HG03460 (cell line): ENCODE data around the gene BTBD9.
"Not testable (repeated sequence)": the region's sequence is repeated elsewhere in the genome, so short reads cannot be mapped to it uniquely, and the experiment has no call there.

Source experiments
- ATAC-seq: cut with Tn5 transposase; IDR thresholded peaks from one replicate; pipeline ENCODE4 v1.9.1; 2021; ENCODE audit not compliant: unreplicated experiment

Gene BTBD9

DNA sequence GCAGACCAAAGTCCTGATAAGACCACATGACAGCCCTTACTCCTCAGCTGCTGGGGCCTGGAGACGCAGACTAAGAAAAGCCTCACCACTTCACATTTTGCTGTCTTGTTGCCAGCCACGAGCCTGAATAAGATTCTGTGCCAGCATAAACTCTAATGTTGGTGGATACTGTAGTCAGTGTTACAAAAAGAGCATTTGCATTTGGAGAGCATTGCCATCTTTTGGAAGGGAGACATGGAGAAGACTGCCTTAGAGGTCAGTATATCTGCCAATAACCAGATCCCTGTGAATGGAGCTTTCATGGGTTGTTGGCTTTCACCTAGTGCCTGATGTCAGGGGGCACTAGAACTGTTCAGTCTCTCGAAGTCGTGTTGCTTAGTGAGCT, 505.0 kb downstream of the BTBD9 start:
- ATAC-seq: no peak

DNA sequence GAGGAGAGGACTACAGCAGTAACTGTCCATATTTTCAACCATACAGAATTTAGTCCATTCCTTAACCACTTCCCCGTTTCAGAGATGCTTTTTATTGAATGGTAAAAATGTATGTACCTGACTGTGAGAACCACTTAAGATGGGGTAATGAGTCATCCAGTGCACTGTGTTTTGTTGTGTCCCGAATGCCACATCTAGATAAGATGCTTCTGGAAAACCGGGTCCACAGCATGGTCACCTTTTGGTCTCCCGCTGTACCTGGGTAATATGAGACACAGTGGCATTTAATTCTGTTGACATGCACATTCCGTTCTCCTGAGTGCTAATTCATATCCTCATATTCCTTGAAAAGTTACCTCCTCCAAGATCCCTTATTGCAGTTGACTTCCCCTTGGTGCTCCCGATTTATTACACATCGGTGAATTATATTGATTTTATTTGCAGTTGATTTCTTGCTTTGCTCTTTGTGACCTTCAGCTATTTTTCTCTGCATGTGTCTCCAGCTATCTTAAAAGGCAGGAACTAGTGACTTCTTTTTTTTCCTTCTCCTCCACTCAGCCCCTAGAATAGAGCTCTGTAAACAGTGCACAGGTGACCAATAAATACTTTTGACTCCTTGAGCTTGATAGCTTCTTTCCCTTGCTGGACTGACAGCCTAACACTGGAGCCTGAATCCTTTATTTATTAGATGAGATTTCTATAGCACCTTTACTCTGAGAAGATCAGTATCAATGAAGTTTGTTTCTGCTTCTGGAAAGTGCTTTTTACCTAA, 505.6 kb downstream of the BTBD9 start:
- no peak for ATAC-seq

DNA sequence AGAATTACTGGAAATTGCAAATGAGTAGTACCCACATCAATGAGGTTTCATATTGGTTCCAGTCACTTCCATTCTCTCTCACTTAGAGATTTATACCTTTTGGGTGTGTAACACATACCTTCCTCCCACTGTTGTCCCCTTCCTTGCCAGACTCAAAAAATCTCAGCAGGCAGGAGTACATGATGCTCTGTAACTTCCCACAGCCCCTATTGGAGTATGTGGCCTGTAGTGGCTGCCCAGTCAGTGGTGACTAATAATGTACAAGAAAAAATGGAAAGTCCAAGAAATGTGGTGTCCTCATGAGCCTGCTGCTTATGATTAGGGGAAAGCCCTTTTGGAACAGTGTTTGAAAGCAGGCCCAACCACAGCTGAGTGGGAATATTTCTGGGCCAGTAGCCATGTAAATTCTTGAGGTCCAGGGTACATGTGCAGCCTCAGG, 508.2 kb downstream of the BTBD9 start:
- no peak for ATAC-seq

DNA sequence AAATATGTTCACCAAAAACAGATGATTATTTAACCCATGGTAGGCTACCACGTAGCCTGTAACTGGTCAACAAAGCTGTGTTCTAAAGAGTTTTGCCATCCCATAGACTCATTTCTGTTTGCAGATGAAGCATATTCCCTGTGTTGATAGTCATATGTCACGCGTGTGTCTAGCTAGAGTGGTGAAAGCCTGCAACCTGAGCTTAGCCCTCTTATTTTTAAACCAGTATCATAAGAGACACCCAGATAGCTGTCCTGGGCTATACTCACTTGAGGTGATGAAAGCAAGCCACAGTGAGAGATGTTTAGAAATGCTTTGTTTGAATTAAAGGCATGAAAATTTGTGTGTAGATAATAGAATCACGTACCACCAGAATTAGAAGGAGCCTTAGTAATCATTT, 512.4 kb downstream of the BTBD9 start:
- ATAC-seq: no peak

DNA sequence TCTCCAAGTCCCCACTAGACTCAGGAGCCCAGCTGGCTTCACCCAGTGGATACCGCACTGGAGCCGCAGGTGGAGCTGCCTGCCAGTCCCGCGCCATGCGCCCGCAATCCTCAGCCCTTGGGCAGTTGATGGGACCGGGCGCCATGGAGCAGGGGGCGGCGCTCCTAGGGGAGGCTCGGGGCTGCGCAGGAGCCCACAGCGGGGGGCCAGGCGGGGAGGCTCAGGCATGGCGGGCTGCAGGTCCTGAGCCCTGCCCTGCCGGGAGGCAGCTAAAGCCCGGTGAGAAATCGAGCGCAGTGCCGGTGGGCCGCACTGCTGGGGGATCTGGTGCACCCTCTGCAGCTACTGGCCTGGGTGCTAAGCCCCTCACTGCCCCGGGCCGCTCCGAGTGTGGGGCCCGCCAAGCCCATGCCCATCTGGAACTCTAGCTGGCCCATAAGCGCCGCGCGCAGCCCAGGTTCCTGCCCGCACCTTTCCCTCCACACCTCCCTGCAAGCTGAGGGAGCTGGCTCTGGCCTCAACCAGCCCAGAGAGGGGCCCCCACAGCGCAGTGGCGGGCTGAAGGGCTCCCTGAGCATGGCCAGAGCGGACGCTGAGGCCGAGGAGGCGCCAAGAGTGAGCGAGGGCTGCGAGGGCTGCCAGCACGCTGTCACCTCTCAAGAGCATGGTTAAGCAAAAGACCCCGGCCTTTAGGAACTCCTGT, 515.4 kb downstream of the BTBD9 start:
- ATAC-seq: not testable (repeated sequence)

DNA sequence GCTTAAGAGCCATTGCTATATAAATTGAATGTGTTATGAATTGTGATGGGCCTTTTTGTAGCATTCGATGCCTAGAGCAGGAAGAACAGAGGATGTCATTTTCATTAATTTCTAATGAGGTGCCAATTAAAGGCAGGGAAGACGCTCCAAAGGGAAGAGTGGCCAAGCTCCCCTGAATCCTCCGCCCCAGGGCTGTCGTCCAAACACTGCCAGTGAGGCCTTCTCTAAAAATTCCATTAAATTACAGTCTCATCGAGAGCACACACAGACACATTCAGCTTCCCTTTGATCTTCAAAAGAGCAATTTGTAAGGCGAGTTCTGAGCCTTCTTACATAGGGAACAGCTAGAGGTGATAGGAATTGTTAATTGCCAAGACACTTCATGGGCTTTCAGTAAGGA, 520.2 kb downstream of the BTBD9 start:
- ATAC-seq: no peak

DNA sequence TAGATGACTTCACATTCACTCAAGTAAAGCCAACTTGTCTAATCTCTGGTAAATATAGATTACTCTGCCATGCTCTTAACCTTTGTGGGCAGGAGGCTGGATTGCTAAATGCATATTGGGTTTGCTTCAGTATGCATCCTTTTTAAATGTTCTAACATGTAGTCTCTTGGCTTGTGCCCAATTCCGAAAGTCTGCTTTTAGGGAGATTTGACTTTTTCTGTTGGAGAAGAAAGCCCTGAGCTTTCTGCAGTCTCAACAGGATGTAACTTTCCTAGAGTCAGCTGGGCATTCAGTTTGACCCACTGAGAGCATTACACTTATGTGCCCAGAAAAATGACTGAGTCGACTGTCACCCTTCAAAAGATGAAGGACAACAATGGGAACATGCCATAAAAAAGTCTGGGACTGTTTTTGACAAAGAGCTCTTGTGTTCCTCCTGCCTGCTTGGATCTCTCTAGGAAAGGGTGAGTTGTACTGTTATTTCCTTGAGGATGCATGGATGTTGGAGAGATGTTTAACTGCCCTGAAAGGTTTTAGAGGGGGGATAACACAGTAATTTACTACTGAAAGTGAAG, 520.9 kb downstream of the BTBD9 start:
- no peak for ATAC-seq
